Measurements from ENCODE around the gene CAPN9. TPM values are rescaled to one million over a fixed set of nuclear protein-coding genes. Genes with fewer than 3 reads are reported as not detected.

CAPN9 gene
- total RNA-seq, 1 donor from 2014 or later, result 0.72 TPM

DNA sequence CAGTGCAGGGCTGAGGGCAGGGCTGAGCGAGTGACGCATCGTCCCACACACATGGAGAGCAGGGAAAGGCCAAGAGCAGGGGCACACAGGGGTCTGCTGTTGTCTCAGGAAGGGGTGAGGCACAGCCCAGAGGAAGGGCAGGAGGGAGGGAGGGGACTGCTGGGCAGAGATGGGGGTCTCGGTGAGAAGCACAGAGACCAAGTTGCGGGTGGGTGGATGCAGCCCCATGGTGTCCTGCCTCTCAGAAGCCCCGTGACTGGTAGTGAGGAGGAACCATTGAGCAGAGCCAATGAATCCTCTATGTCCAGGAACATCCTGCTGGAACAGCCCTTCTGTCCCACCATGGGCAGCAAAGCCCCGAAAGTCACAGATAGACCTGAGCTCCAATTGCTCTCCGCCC lies 103.4 kb downstream of the CAPN9 start:
- Mint-ChIP-seq H3K4me1 (ENCODE audit: unreplicated experiment) (peaks cover 30% of the 10 kb centered on the region), H3K36me3 (peaks cover 68% of the 10 kb centered on the region), H3K27ac (peak overlapping the region; percentile 72), H3K27me3 (no peaks in the 10 kb centered on the region), H3K4me3 (no peak overlapping the region), H3K9me3 (peaks cover 6% of the 10 kb centered on the region)
- no peak for TF ChIP-seq CTCF (conservative IDR thresholded peaks at IDR 0.05)
- no peak for DNase-seq (ENCODE audit: extremely low spot score, unreplicated experiment)

- Mint-ChIP-seq H3K27ac (peak overlapping the region; percentile 31), H3K9me3 (peaks cover 6% of the 10 kb centered on the region), H3K4me1 (ENCODE audit: unreplicated experiment) (peaks cover 30% of the 10 kb centered on the region), H3K27me3 (no peaks in the 10 kb centered on the region), H3K4me3 (no peak overlapping the region), H3K36me3 (peaks cover 70% of the 10 kb centered on the region)
- TF ChIP-seq CTCF (conservative IDR thresholded peaks at IDR 0.05), result no peak
- no peak for DNase-seq (ENCODE audit: extremely low spot score, unreplicated experiment)
These were observed 104.1 kb downstream of the CAPN9 start for GRCh38 chr1:230851291-230851691.

Other genes starting within 250 kb of the CAPN9 start
- 34.0 and 37.9 TPM in 2 replicates for gene COG2, start 104.9 kb upstream of the CAPN9 start, total RNA-seq (ENCODE audit: low replicate concordance)
- gene AGT, start 33.3 kb upstream of the CAPN9 start, total RNA-seq (ENCODE audit: low replicate concordance), result 125 and 163 TPM in 2 replicates
- 42.1 and 62.5 TPM in 2 replicates for gene C1orf198, start 121.1 kb downstream of the CAPN9 start, total RNA-seq (ENCODE audit: low replicate concordance)
- 14.6 and 20.6 TPM in 2 replicates for gene TTC13, start 231.5 kb downstream of the CAPN9 start, total RNA-seq (ENCODE audit: low replicate concordance)
- 12.8 TPM in 2 replicates for gene ARV1, start 231.7 kb downstream of the CAPN9 start, total RNA-seq (ENCODE audit: low replicate concordance)